Lower leg skin (tissue), 3 donors: Measurements from ENCODE around the gene LGMN.
"Not testable (repeated sequence)": the region's sequence is repeated elsewhere in the genome, so short reads cannot be mapped to it uniquely, and the experiment has no call there.

Experiments used
- POLR2A ChIP-seq, 2 donors: fragments of 450-650 bp; IDR thresholded peaks; one replicate each; pipeline ENCODE4 v1.6.1; 2016 to 2017; ENCODE audit warnings: antibody characterized with exemption in 2 of 2, mild to moderate bottlenecking in 1 of 2, moderate library complexity in 1 of 2
- TF ChIP-seq, protein P1 (sequence below), 3 donors: fragments of 450-650 bp; IDR thresholded peaks; one replicate each; pipeline ENCODE4 v1.5.1; 2016; ENCODE audit warnings: antibody characterized with exemption in 3 of 3, mild to moderate bottlenecking in 3 of 3, moderate library complexity in 2 of 3

GRCh38 chr14:92714739-92715307 lies 33.6 kb downstream of the LGMN start:
- TF ChIP-seq, protein P1, sequence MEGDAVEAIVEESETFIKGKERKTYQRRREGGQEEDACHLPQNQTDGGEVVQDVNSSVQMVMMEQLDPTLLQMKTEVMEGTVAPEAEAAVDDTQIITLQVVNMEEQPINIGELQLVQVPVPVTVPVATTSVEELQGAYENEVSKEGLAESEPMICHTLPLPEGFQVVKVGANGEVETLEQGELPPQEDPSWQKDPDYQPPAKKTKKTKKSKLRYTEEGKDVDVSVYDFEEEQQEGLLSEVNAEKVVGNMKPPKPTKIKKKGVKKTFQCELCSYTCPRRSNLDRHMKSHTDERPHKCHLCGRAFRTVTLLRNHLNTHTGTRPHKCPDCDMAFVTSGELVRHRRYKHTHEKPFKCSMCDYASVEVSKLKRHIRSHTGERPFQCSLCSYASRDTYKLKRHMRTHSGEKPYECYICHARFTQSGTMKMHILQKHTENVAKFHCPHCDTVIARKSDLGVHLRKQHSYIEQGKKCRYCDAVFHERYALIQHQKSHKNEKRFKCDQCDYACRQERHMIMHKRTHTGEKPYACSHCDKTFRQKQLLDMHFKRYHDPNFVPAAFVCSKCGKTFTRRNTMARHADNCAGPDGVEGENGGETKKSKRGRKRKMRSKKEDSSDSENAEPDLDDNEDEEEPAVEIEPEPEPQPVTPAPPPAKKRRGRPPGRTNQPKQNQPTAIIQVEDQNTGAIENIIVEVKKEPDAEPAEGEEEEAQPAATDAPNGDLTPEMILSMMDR (IDR thresholded peaks at IDR 0.05), result peak in 1 of 3 donors; percentile 62
- not testable (repeated sequence) for TF ChIP-seq POLR2A (IDR thresholded peaks at IDR 0.05)
